Skeletal muscle satellite cell (primary cell): ENCODE results near the gene PHF5A.

Experiments
- H3K27me3 ChIP-seq: 2 replicates; pipeline ENCODE4 v1.7.0; 2013; ENCODE audit warnings: low read length; ENCODE audit not compliant: control insufficient read depth, insufficient read depth
- H3K36me3 ChIP-seq: 2 replicates; pipeline ENCODE4 v1.7.0; 2013; ENCODE audit warnings: mild to moderate bottlenecking, control low read depth, low read length; ENCODE audit not compliant: insufficient read depth
- H3K4me1 ChIP-seq: 2 replicates; pipeline ENCODE4 v1.7.0; 2013; ENCODE audit warnings: low read length; ENCODE audit not compliant: control insufficient read depth, insufficient read depth
- H3K4me2 ChIP-seq: 2 replicates; pipeline ENCODE4 v1.7.0; 2013; ENCODE audit warnings: mild to moderate bottlenecking, low read length
- H3K4me3 ChIP-seq: 2 replicates; pipeline ENCODE4 v1.7.0; 2013; ENCODE audit warnings: low read length
- H3K9ac ChIP-seq: 2 replicates; pipeline ENCODE4 v1.7.0; 2013; ENCODE audit warnings: mild to moderate bottlenecking, low read depth, low read length, moderate library complexity
- H3K9me3 ChIP-seq: replicated peaks from 2 replicates; pipeline ENCODE4 v1.7.0; 2013; ENCODE audit warnings: mild to moderate bottlenecking, control low read depth, low read length

The PHF5A gene

GRCh38 chr22:41504816-41505215, 36.3 kb upstream of the PHF5A start:
- Histone ChIP-seq H3K4me2 (no peak overlapping the region), H3K9me3 (no peaks in the 10 kb centered on the region), H3K4me3 (no peak overlapping the region), H3K4me1 (peaks cover 8% of the 10 kb centered on the region), H3K9ac (no peak overlapping the region), H3K36me3 (peaks cover 21% of the 10 kb centered on the region), H3K27me3 (no peaks in the 10 kb centered on the region)

GRCh38 chr22:41504397-41504796, 35.9 kb upstream of the PHF5A start:
- no peak overlapping the region for H3K9ac ChIP-seq
- H3K9me3 ChIP-seq, result no peaks in the 10 kb centered on the region
- H3K4me3 ChIP-seq, result no peak overlapping the region
- peaks cover 8% of the 10 kb centered on the region for H3K4me1 ChIP-seq
- H3K4me2 ChIP-seq, result no peak overlapping the region
- H3K27me3 ChIP-seq, result no peaks in the 10 kb centered on the region
- peaks cover 24% of the 10 kb centered on the region for H3K36me3 ChIP-seq

- no peak overlapping the region for H3K4me3 ChIP-seq
- no peak overlapping the region for H3K4me2 ChIP-seq
- H3K36me3 ChIP-seq, result peaks cover 15% of the 10 kb centered on the region
- H3K27me3 ChIP-seq, result no peaks in the 10 kb centered on the region
- H3K9ac ChIP-seq, result no peak overlapping the region
- peaks cover 8% of the 10 kb centered on the region for H3K4me1 ChIP-seq
- no peaks in the 10 kb centered on the region for H3K9me3 ChIP-seq
Observed at GRCh38 chr22:41501209-41501608, 32.7 kb upstream of the PHF5A start.

GRCh38 chr22:41500303-41500702, 31.8 kb upstream of the PHF5A start:
- H3K36me3 ChIP-seq, result peaks cover 15% of the 10 kb centered on the region
- H3K9me3 ChIP-seq, result no peaks in the 10 kb centered on the region
- H3K9ac ChIP-seq, result no peak overlapping the region
- H3K4me1 ChIP-seq, result peaks cover 8% of the 10 kb centered on the region
- no peaks in the 10 kb centered on the region for H3K27me3 ChIP-seq
- H3K4me2 ChIP-seq, result no peak overlapping the region
- H3K4me3 ChIP-seq, result no peak overlapping the region

- Histone ChIP-seq H3K4me3 (no peak overlapping the region), H3K4me2 (no peak overlapping the region), H3K9ac (no peak overlapping the region), H3K9me3 (no peaks in the 10 kb centered on the region), H3K36me3 (peaks cover 15% of the 10 kb centered on the region), H3K27me3 (no peaks in the 10 kb centered on the region), H3K4me1 (peaks cover 8% of the 10 kb centered on the region)
Observed at GRCh38 chr22:41499624-41500280, 31.3 kb upstream of the PHF5A start.

GRCh38 chr22:41498303-41498835, 29.9 kb upstream of the PHF5A start:
- H3K36me3 ChIP-seq, result peaks cover 15% of the 10 kb centered on the region
- no peaks in the 10 kb centered on the region for H3K9me3 ChIP-seq
- H3K4me3 ChIP-seq, result no peak overlapping the region
- no peak overlapping the region for H3K4me2 ChIP-seq
- no peak overlapping the region for H3K9ac ChIP-seq
- H3K4me1 ChIP-seq, result no peaks in the 10 kb centered on the region
- no peaks in the 10 kb centered on the region for H3K27me3 ChIP-seq

- no peaks in the 10 kb centered on the region for H3K36me3 ChIP-seq
Observed at GRCh38 chr22:41491374-41492100, 23.0 kb upstream of the PHF5A start.

GRCh38 chr22:41488596-41489385, 20.3 kb upstream of the PHF5A start:
- no peaks in the 10 kb centered on the region for H3K4me1 ChIP-seq
- H3K27me3 ChIP-seq, result no peaks in the 10 kb centered on the region
- H3K9me3 ChIP-seq, result no peaks in the 10 kb centered on the region
- no peaks in the 10 kb centered on the region for H3K36me3 ChIP-seq
- H3K4me2 ChIP-seq, result no peak overlapping the region
- no peak overlapping the region for H3K4me3 ChIP-seq
- H3K9ac ChIP-seq, result no peak overlapping the region

More at GRCh38 chr22:41491374-41492100, 23.0 kb upstream of the PHF5A start:
- H3K4me3 ChIP-seq, result no peak overlapping the region
- no peaks in the 10 kb centered on the region for H3K27me3 ChIP-seq
- no peaks in the 10 kb centered on the region for H3K4me1 ChIP-seq
- no peak overlapping the region for H3K4me2 ChIP-seq
- no peak overlapping the region for H3K9ac ChIP-seq
- H3K9me3 ChIP-seq, result no peaks in the 10 kb centered on the region

- H3K4me2 ChIP-seq, result no peak overlapping the region
- H3K36me3 ChIP-seq, result no peaks in the 10 kb centered on the region
- H3K4me1 ChIP-seq, result no peaks in the 10 kb centered on the region
- H3K9me3 ChIP-seq, result no peaks in the 10 kb centered on the region
- no peak overlapping the region for H3K4me3 ChIP-seq
- H3K27me3 ChIP-seq, result no peaks in the 10 kb centered on the region
- H3K9ac ChIP-seq, result no peak overlapping the region
Observed at GRCh38 chr22:41488076-41488475, 19.6 kb upstream of the PHF5A start.

GRCh38 chr22:41487037-41487935, 18.8 kb upstream of the PHF5A start:
- no peaks in the 10 kb centered on the region for H3K9me3 ChIP-seq
- H3K4me2 ChIP-seq, result no peak overlapping the region
- no peak overlapping the region for H3K4me3 ChIP-seq
- peaks cover 8% of the 10 kb centered on the region for H3K4me1 ChIP-seq
- H3K36me3 ChIP-seq, result no peaks in the 10 kb centered on the region
- H3K9ac ChIP-seq, result no peak overlapping the region
- H3K27me3 ChIP-seq, result no peaks in the 10 kb centered on the region
